Lower leg skin (tissue), 3 donors: Measurements from ENCODE around the gene TMEM174.

Experiments
- POLR2A ChIP-seq, 2 donors: fragments of 450-650 bp; IDR thresholded peaks; one replicate each; pipeline ENCODE4 v1.6.1; 2016 to 2017; ENCODE audit warnings: antibody characterized with exemption in 2 of 2, mild to moderate bottlenecking in 1 of 2, moderate library complexity in 1 of 2
- TF ChIP-seq, protein P1 (sequence below), 3 donors: fragments of 450-650 bp; IDR thresholded peaks; one replicate each; pipeline ENCODE4 v1.5.1; 2016; ENCODE audit warnings: antibody characterized with exemption in 3 of 3, mild to moderate bottlenecking in 3 of 3, moderate library complexity in 2 of 3

DNA sequence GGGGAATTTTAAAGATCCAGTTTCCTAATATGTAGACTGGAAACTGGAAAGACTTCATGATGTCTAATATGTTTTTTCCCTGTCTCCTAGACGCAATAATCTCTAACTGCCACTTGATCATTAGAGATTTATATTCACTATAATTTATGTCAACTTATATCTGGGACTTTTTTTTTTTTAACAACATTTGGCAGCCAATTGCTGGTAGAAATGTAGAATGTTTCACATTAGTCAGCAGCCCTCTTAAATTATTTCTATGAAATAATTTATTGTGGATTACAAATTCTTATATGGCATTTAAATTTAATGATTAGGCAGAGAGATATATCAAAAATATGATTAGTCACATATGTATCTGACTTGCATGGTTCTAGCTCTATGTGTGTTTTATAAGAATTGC is 48.2 kb downstream of the TMEM174 start:
- TF ChIP-seq, protein P1, sequence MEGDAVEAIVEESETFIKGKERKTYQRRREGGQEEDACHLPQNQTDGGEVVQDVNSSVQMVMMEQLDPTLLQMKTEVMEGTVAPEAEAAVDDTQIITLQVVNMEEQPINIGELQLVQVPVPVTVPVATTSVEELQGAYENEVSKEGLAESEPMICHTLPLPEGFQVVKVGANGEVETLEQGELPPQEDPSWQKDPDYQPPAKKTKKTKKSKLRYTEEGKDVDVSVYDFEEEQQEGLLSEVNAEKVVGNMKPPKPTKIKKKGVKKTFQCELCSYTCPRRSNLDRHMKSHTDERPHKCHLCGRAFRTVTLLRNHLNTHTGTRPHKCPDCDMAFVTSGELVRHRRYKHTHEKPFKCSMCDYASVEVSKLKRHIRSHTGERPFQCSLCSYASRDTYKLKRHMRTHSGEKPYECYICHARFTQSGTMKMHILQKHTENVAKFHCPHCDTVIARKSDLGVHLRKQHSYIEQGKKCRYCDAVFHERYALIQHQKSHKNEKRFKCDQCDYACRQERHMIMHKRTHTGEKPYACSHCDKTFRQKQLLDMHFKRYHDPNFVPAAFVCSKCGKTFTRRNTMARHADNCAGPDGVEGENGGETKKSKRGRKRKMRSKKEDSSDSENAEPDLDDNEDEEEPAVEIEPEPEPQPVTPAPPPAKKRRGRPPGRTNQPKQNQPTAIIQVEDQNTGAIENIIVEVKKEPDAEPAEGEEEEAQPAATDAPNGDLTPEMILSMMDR (IDR thresholded peaks at IDR 0.05) = no peak
- no peak for TF ChIP-seq POLR2A (IDR thresholded peaks at IDR 0.05)
